ENCODE measurements around the gene LRRC8C. TPM values are rescaled to one million over a fixed set of nuclear protein-coding genes. Genes with fewer than 3 reads are reported as not detected.

Gene LRRC8C
- total and polyA plus RNA-seq, 2 of the 8 experiments (the other 6 are each of a cell fraction or from before 2014, with no cell fraction given) = 1.1 to 2.1 TPM

- Histone ChIP-seq H4K8ac (ENCODE audit: extremely low read depth, insufficient read depth, low read length) (no peak overlapping the region), H3K4me2 (ENCODE audit: insufficient read depth in 1 of 2, low read depth in 2 of 2, low read length in 2 of 2) (no peak overlapping the region), H2AFZ (ENCODE audit: low read length) (no peak overlapping the region), H3K79me2 (ENCODE audit: control insufficient read depth in 1 of 2, insufficient read depth in 2 of 2, low read length in 2 of 2) (no peaks in the 10 kb centered on the region), H2BK15ac (ENCODE audit: low read length) (no peak overlapping the region), H3K14ac (ENCODE audit: insufficient read length) (no peak overlapping the region), H3K4me1 (replicated peaks in 1 of 4; ENCODE audit: control insufficient read depth in 3 of 4, insufficient read depth in 4 of 4, low read length in 3 of 4) (peaks cover 0 to 6% (median 0%) of the 10 kb centered on the region in 4 experiments; a peak in 2 of 7 replicates), H3K79me1 (ENCODE audit: low read depth, low read length) (no peaks in the 10 kb centered on the region), H2AK5ac (ENCODE audit: low read depth, low read length) (no peak overlapping the region), H3K4me3 (ENCODE audit: extremely low read depth in 1 of 4, insufficient read depth in 2 of 4, low read depth in 3 of 4, low read length in 4 of 4) (no peak overlapping the region), H2BK12ac (ENCODE audit: low read depth, low read length) (no peak overlapping the region), H3K23me2 (ENCODE audit: low read depth, low read length) (no peaks in the 10 kb centered on the region), H4K20me1 (replicated peaks in 1 of 2; ENCODE audit: control insufficient read depth in 1 of 2, insufficient read depth in 2 of 2, low read length in 2 of 2) (no peaks in the 10 kb centered on the region), H3K27ac (ENCODE audit: low read depth, low read length) (no peak overlapping the region), H3K9ac (replicated peaks in 1 of 4; ENCODE audit: extremely low read depth in 1 of 4, low read depth in 3 of 4, low read length in 3 of 4) (no peak overlapping the region), H3K27me3 (replicated peaks in 1 of 4; ENCODE audit: control insufficient read depth in 3 of 4, extremely low read depth in 1 of 4, insufficient read depth in 3 of 4, low read length in 3 of 4) (no peaks in the 10 kb centered on the region), H2BK20ac (ENCODE audit: low read length) (no peak overlapping the region), H3K56ac (replicated peaks; ENCODE audit: insufficient read length, low read depth, low read length) (no peak overlapping the region), H2BK5ac (ENCODE audit: low read depth, low read length) (no peak overlapping the region), H3K18ac (ENCODE audit: extremely low read depth, low read length) (no peak overlapping the region), H3K9me3 (ENCODE audit: insufficient read depth in 2 of 2, low read depth in 1 of 2, low read length in 1 of 2) (no peaks in the 10 kb centered on the region), H4K91ac (replicated peaks; ENCODE audit: insufficient read length, low read length) (no peak overlapping the region), H2BK120ac (replicated peaks; ENCODE audit: low read depth, low read length) (no peak overlapping the region), H3K36me3 (ENCODE audit: control insufficient read depth in 2 of 4, insufficient read depth in 4 of 4, low read length in 3 of 4) (no peaks in the 10 kb centered on the region), H3K4ac (replicated peaks; ENCODE audit: insufficient read length, low read depth, low read length) (no peak overlapping the region), H4K5ac (ENCODE audit: insufficient read length, low read depth, low read length) (no peak overlapping the region), H3K23ac (ENCODE audit: insufficient read length) (no peak overlapping the region)
- no peak for DNase-seq (ENCODE audit: low read depth in 1 of 2, low spot score in 2 of 2)
- no peak for TF ChIP-seq GABPA (IDR thresholded peaks at IDR 0.05; ENCODE audit: borderline replicate concordance, insufficient read depth, low read length)
- no peak for TF ChIP-seq JUN (IDR thresholded peaks at IDR 0.05; ENCODE audit: low read depth, low read length)
- no peak for TF ChIP-seq HDAC2 (IDR thresholded peaks at IDR 0.05; ENCODE audit: borderline replicate concordance in 1 of 2, low read depth in 2 of 2, low read length in 2 of 2)
- no peak for TF ChIP-seq SIN3A (conservative IDR thresholded peaks at IDR 0.05 in 1 of 2, IDR thresholded peaks at IDR 0.05 in 1 of 2; ENCODE audit: low read depth in 1 of 2, low read length in 2 of 2)
- TF ChIP-seq KDM1A (IDR thresholded peaks at IDR 0.05; ENCODE audit: borderline replicate concordance, low read length) = no peak
- TF ChIP-seq SUZ12 (IDR thresholded peaks at IDR 0.05; ENCODE audit: low read length) = no peak
- no peak for TF ChIP-seq BRCA1 (IDR thresholded peaks at IDR 0.05; ENCODE audit: low read depth, low read length)
- TF ChIP-seq SIRT6 (IDR thresholded peaks at IDR 0.05; ENCODE audit: low read length) = no peak
- TF ChIP-seq KDM4A (IDR thresholded peaks at IDR 0.05; ENCODE audit: low read depth, low read length, severe bottlenecking) = no peak
- CTCF ChIA-PET (ENCODE audit: partially characterized antibody) = interaction anchor here (0.6 to 1.2 kb wide), 3 partner anchors 56 to 798 kb away, joined by 3 read pairs; no protein-coding TSS in a partner anchor
- POLR2A ChIA-PET (ENCODE audit: partially characterized antibody) = interaction anchor here (1.1 kb wide), 1 partner anchor 10 kb away, joined by 3 read pairs; no protein-coding TSS in a partner anchor
- 69% methylated on average over 6 of the region's 6 CpGs; no CpG with 5 or more reads in 1 of the 2 experiments for WGBS, 2 experiments (ENCODE audit: extremely low coverage in 1 of 2, insufficient coverage in 1 of 2, insufficient read length in 1 of 2, insufficient replicate concordance in 2 of 2, low coverage in 1 of 2, low lambda C conversion rate in 2 of 2, missing lambda C conversion rate in 1 of 2)
- FAIRE-seq = no peak
Measured at GRCh38 chr1:89705901-89706699, 73.2 kb downstream of the LRRC8C start.

Measured in H1 (cell line).